Panc1 (cell line): Measurements from ENCODE around the gene ZG16B. TPM values are rescaled to one million over a fixed set of nuclear protein-coding genes. Genes with fewer than 3 reads are reported as not detected.

ENCODE experiments used
- ATAC-seq: fragments of 200-7000 bp; cut with Tn5 transposase; 2 replicates; pipeline ENCODE4 v1.9.1; 2020; ENCODE audit warnings: mild to moderate bottlenecking, moderate library complexity
- BruUV-seq: library from RNA; stranded (reverse); fragments of 400-500 nt; replicated peaks from 2 replicates; lab custom pipeline; 2021; lab: Mats Ljungman, UMichigan
- CTCF ChIA-PET: fragments of 300-600 bp; sonication (Branson Sonifier 250); formaldehyde crosslinking; loops from one replicate; lab custom pipeline; 2022; ENCODE audit warnings: antibody characterized with exemption; lab: Charles Lee
- POLR2A ChIA-PET: fragments of 300-600 bp; sonication (Branson Sonifier 250); formaldehyde crosslinking; loops from one replicate; lab custom pipeline; 2022; ENCODE audit warnings: antibody characterized with exemption; lab: Charles Lee
- DNase-seq: peaks from one replicate; pipeline ENCODE4 v3.0.0-alpha.2; 2010; ENCODE audit warnings: low read depth, low spot score
- H3K27ac ChIP-seq: 2 replicates; pipeline ENCODE4 v1.5.1; 2011; ENCODE audit warnings: mild to moderate bottlenecking, low read length, inconsistent platforms
- H3K27me3 ChIP-seq: fragments of 200-500 bp; sonication (Bioruptor generic); 2 replicates; pipeline ENCODE4 v1.6.0; 2014; ENCODE audit warnings: low read length, inconsistent platforms; ENCODE audit not compliant: control insufficient read depth, insufficient read depth
- H3K36me3 ChIP-seq: fragments of 200-500 bp; sonication (Bioruptor generic); 2 replicates; pipeline ENCODE4 v1.5.1; 2014; ENCODE audit warnings: inconsistent platforms, mild to moderate bottlenecking, low read length, moderate library complexity; ENCODE audit not compliant: control insufficient read depth, insufficient read depth
- H3K4me1 ChIP-seq: 2 replicates; pipeline ENCODE4 v1.5.1; 2011; ENCODE audit warnings: inconsistent platforms, mild to moderate bottlenecking, low read length, moderate library complexity; ENCODE audit not compliant: control insufficient read depth, insufficient read depth
- H3K4me3 ChIP-seq, 2 experiments: 2 replicates each; pipeline ENCODE4 v1.5.1; 2011 to 2012; ENCODE audit warnings: low read depth in 2 of 2, low read length in 2 of 2, mild to moderate bottlenecking in 2 of 2, inconsistent platforms in 1 of 2, moderate library complexity in 1 of 2
- H3K9me3 ChIP-seq: fragments of 200-500 bp; sonication (Bioruptor generic); 2 replicates; pipeline ENCODE4 v1.5.1; 2014; ENCODE audit warnings: low read depth, mild to moderate bottlenecking, inconsistent platforms, low read length, moderate library complexity; ENCODE audit not compliant: control insufficient read depth, insufficient read depth
- POLR2AphosphoS5 ChIP-seq: IDR thresholded peaks from 2 replicates; pipeline ENCODE4 v1.6.1; 2012; ENCODE audit warnings: mild to moderate bottlenecking, low read depth, low read length, moderate library complexity
- REST ChIP-seq, 2 experiments: IDR thresholded peaks; 2 replicates each; pipeline ENCODE4 v1.6.1; 2011 to 2012; ENCODE audit warnings: low read depth in 2 of 2, control low read depth in 1 of 2, low read length in 1 of 2, mild to moderate bottlenecking in 1 of 2, moderate library complexity in 1 of 2; ENCODE audit not compliant: insufficient read depth in 1 of 2
- SIN3A ChIP-seq: IDR thresholded peaks from 2 replicates; pipeline ENCODE4 v1.6.1; 2012; ENCODE audit warnings: low read depth, mild to moderate bottlenecking, low read length, moderate library complexity, borderline replicate concordance; ENCODE audit not compliant: insufficient read depth
- TCF7L2 ChIP-seq: IDR thresholded peaks from 2 replicates; pipeline ENCODE4 v1.6.1; 2011; ENCODE audit warnings: mild to moderate bottlenecking, low read depth, low read length, inconsistent platforms
- in situ Hi-C: cut with HindIII; loops from 2 replicates; pipeline ENCODE4 v1.10.0; 2016; ENCODE audit warnings: low sequenced_read_pairs, low pct_unique_long_range_greater_than_20kb
- intact Hi-C: fragments of 100-400 bp; cut with micrococcal nuclease; formaldehyde crosslinking; loops from one replicate; pipeline ENCODE4 v1.10.0; 2022; ENCODE audit not compliant: unreplicated experiment
- total RNA-seq: library from RNA; stranded (reverse); gene quantifications from one replicate; pipeline ENCODE4 v1.2.1, GENCODE V29; 2021; ENCODE audit not compliant: unreplicated experiment
- TF ChIP-seq, protein P1 (sequence below): fragments of 450-650 bp; IDR thresholded peaks from 2 replicates; pipeline ENCODE4 v1.5.1; 2017; ENCODE audit warnings: mild to moderate bottlenecking

Gene ZG16B
- total RNA-seq, 1 experiment from 2014 or later, result 9.1 TPM

DNA sequence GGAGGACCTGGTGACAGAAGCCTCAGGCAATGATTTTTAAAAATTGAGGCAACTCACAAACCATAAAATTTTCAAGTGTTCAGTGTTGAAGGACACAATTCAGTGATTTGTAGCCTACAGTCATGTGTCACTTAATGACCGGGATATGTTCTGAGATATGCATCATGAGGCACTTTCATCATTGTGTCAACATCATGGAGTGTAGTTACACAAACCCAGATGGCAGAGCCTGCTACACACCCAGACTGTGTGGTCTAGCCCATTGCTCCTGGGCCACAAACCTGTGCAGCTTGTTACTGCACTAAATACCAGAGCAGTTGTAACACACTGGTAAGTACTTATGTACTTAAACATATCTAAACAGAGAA lies 30.3 kb upstream of the ZG16B start:
- ATAC-seq, result peak; percentile 81
- no peaks in the 10 kb centered on the region for H3K4me1 ChIP-seq
- no peaks in the 10 kb centered on the region for H3K27me3 ChIP-seq
- no peak overlapping the region for H3K4me3 ChIP-seq
- H3K27ac ChIP-seq, result no peak overlapping the region
- BruUV-seq, result no TSS peak
- H3K9me3 ChIP-seq, result peaks cover 11% of the 10 kb centered on the region; the same call in 1 of the 2 replicates
- intact Hi-C loops (no loop called here), in situ Hi-C loops (no loop called here)
- POLR2A ChIA-PET, result interaction anchor here (0.7 kb wide), 1 partner anchor 141 kb away, joined by 5 read pairs; no protein-coding TSS in a partner anchor
- TF ChIP-seq, protein P1, sequence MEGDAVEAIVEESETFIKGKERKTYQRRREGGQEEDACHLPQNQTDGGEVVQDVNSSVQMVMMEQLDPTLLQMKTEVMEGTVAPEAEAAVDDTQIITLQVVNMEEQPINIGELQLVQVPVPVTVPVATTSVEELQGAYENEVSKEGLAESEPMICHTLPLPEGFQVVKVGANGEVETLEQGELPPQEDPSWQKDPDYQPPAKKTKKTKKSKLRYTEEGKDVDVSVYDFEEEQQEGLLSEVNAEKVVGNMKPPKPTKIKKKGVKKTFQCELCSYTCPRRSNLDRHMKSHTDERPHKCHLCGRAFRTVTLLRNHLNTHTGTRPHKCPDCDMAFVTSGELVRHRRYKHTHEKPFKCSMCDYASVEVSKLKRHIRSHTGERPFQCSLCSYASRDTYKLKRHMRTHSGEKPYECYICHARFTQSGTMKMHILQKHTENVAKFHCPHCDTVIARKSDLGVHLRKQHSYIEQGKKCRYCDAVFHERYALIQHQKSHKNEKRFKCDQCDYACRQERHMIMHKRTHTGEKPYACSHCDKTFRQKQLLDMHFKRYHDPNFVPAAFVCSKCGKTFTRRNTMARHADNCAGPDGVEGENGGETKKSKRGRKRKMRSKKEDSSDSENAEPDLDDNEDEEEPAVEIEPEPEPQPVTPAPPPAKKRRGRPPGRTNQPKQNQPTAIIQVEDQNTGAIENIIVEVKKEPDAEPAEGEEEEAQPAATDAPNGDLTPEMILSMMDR, result no peak
- TF ChIP-seq POLR2AphosphoS5 (no peak), SIN3A (no peak), REST (IDR thresholded peaks at IDR 0.05; ENCODE audit: insufficient read depth in 1 of 2, low read depth in 2 of 2, low read length in 1 of 2) (no peak), TCF7L2 (no peak)
- DNase-seq, result peak; percentile 60
- CTCF ChIA-PET, result no interaction called here
- H3K36me3 ChIP-seq, result no peaks in the 10 kb centered on the region

- intact Hi-C loops (no loop called here), in situ Hi-C loops (no loop called here)
- no peak for ATAC-seq
- ChIA-PET POLR2A (no interaction called here), CTCF (no interaction called here)
- H3K4me1 ChIP-seq, result no peaks in the 10 kb centered on the region
- no TSS peak for BruUV-seq
- H3K27me3 ChIP-seq, result no peaks in the 10 kb centered on the region
- H3K27ac ChIP-seq, result no peak overlapping the region
- H3K36me3 ChIP-seq, result no peaks in the 10 kb centered on the region
- H3K4me3 ChIP-seq, result no peak overlapping the region
- H3K9me3 ChIP-seq, result peaks cover 16% of the 10 kb centered on the region; the same call in 1 of the 2 replicates
- DNase-seq, result no peak
- TF ChIP-seq TCF7L2 (no peak), REST (IDR thresholded peaks at IDR 0.05; ENCODE audit: insufficient read depth in 1 of 2, low read depth in 2 of 2, low read length in 1 of 2) (no peak), SIN3A (no peak)
- TF ChIP-seq, protein P1, result no peak
Observed at GRCh38 chr16:2803545-2804195, 26.4 kb upstream of the ZG16B start.
